ENCODE measurements around the gene ATP5F1C. TPM values are rescaled to one million over a fixed set of nuclear protein-coding genes. Genes with fewer than 3 reads are reported as not detected.
A peak's percentile ranks its signal among the peaks of the same experiment; 100 is the strongest.

The ATP5F1C gene
- polyA plus RNA-seq, 3 donors = 179 to 455 (median 437) TPM

DNA sequence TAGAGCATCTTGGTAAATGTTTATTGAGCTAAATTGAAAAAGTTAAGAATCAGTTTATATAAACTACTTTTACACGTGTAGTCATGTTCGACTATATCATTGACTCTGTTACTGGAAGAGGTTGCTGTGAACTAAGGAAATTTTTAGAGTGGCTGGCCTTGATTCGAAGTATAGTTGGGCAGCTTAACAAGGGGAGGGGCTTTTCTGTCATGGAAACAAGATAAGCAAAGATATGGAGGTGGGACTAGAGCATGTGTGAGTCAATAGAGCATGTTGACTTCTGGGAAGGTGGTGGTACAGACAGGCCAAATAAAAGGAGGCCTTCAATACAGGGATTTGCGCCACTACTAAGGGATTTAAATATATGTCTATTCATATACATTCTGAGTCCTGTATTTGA is 7.6 kb downstream of the ATP5F1C start:
- WGBS (ENCODE audit: insufficient coverage) = 92% methylated on average over 2 of the region's 4 CpGs
- Histone ChIP-seq H3K4me1 (ENCODE audit: control insufficient read depth in 1 of 2, insufficient read depth in 2 of 2, low read length in 2 of 2) (no peaks in the 10 kb centered on the region), H3K4me2 (replicated peaks; ENCODE audit: extremely low read depth, low read length, poor library complexity, severe bottlenecking) (no peak overlapping the region), H3K9ac (ENCODE audit: insufficient read depth, low read length, poor library complexity, severe bottlenecking) (no peak overlapping the region), H3K27ac (ENCODE audit: low read depth in 1 of 2, low read length in 2 of 2) (no peak overlapping the region), H3K79me2 (ENCODE audit: insufficient read depth, low read length) (peaks cover 64% of the 10 kb centered on the region), H2AFZ (ENCODE audit: insufficient read depth, low read depth, low read length, poor library complexity, severe bottlenecking) (no peak overlapping the region), H3K4me3 (replicated peaks in 1 of 3; ENCODE audit: low read depth in 2 of 3, low read length in 3 of 3) (no peak overlapping the region), H3K9me3 (replicated peaks in 1 of 2; ENCODE audit: control insufficient read depth in 1 of 2, insufficient read depth in 1 of 2, low read length in 2 of 2) (no peaks in the 10 kb centered on the region), H3K36me3 (replicated peaks in 1 of 2; ENCODE audit: control insufficient read depth in 1 of 2, insufficient read depth in 2 of 2, low read length in 2 of 2) (peaks cover 43 to 67% of the 10 kb centered on the region in 2 donors), H4K20me1 (ENCODE audit: insufficient read depth, low read length) (peaks cover 75% of the 10 kb centered on the region), H3K27me3 (ENCODE audit: control insufficient read depth in 2 of 2, insufficient read depth in 2 of 2, low read length in 2 of 2) (no peaks in the 10 kb centered on the region)
- Mint-ChIP-seq H3K4me3 (no peak overlapping the region), H3K4me1 (peaks cover 19% of the 10 kb centered on the region), H3K36me3 (peaks cover 42 to 78% of the 10 kb centered on the region in 2 donors), H3K27me3 (ENCODE audit: low read depth in 3 of 3) (no peaks in the 10 kb centered on the region), H3K9me3 (peaks cover 0 to 2% (median 0%) of the 10 kb centered on the region in 7 donors), H3K27ac (peak overlapping the region in 1 of 7 donors; percentile 27)
- intact Hi-C loops (cut with micrococcal nuclease) = no loop called here
- TF ChIP-seq, protein P1, sequence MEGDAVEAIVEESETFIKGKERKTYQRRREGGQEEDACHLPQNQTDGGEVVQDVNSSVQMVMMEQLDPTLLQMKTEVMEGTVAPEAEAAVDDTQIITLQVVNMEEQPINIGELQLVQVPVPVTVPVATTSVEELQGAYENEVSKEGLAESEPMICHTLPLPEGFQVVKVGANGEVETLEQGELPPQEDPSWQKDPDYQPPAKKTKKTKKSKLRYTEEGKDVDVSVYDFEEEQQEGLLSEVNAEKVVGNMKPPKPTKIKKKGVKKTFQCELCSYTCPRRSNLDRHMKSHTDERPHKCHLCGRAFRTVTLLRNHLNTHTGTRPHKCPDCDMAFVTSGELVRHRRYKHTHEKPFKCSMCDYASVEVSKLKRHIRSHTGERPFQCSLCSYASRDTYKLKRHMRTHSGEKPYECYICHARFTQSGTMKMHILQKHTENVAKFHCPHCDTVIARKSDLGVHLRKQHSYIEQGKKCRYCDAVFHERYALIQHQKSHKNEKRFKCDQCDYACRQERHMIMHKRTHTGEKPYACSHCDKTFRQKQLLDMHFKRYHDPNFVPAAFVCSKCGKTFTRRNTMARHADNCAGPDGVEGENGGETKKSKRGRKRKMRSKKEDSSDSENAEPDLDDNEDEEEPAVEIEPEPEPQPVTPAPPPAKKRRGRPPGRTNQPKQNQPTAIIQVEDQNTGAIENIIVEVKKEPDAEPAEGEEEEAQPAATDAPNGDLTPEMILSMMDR (IDR thresholded peaks at IDR 0.05) = no peak
- DNase-seq = no peak

DNA sequence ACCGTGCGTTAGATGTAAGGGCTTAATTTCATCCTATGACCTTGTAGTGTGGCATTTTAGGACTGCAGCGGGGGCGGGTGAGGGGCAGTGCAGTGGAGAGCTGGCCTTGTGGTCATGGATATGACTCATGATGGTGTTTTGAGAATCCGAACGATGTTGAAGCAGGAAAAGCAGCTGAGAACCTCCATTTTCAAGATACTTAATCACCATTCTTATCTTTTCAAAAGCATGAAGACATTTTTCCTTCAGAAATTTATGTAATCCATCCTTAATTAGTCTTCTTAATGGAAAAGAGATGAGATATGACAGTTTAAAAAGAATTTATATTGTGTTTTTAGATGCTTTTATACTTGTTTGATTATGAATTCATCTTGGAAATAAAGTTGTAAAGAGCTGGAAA is 9.6 kb downstream of the ATP5F1C start:
- Mint-ChIP-seq H3K4me3 (no peak overlapping the region), H3K36me3 (peaks cover 51 to 80% of the 10 kb centered on the region in 2 donors), H3K27ac (peak overlapping the region in 2 of 7 donors; percentile 3 to 68), H3K9me3 (peaks cover 0 to 2% (median 0%) of the 10 kb centered on the region in 7 donors), H3K27me3 (ENCODE audit: low read depth in 3 of 3) (no peaks in the 10 kb centered on the region), H3K4me1 (peaks cover 9% of the 10 kb centered on the region)
- intact Hi-C loops (cut with micrococcal nuclease) = no loop called here
- WGBS (ENCODE audit: insufficient coverage) = 90% methylated on average over 2 of the region's 6 CpGs
- Histone ChIP-seq H3K9ac (ENCODE audit: insufficient read depth, low read length, poor library complexity, severe bottlenecking) (no peak overlapping the region), H3K79me2 (ENCODE audit: insufficient read depth, low read length) (peaks cover 44% of the 10 kb centered on the region), H3K27me3 (ENCODE audit: control insufficient read depth in 2 of 2, insufficient read depth in 2 of 2, low read length in 2 of 2) (no peaks in the 10 kb centered on the region), H3K36me3 (replicated peaks in 1 of 2; ENCODE audit: control insufficient read depth in 1 of 2, insufficient read depth in 2 of 2, low read length in 2 of 2) (peaks cover 59 to 73% of the 10 kb centered on the region in 2 donors), H3K4me1 (ENCODE audit: control insufficient read depth in 1 of 2, insufficient read depth in 2 of 2, low read length in 2 of 2) (no peaks in the 10 kb centered on the region), H3K27ac (ENCODE audit: low read depth in 1 of 2, low read length in 2 of 2) (no peak overlapping the region), H4K20me1 (ENCODE audit: insufficient read depth, low read length) (peaks cover 62% of the 10 kb centered on the region), H2AFZ (ENCODE audit: insufficient read depth, low read depth, low read length, poor library complexity, severe bottlenecking) (no peak overlapping the region), H3K4me3 (replicated peaks in 1 of 3; ENCODE audit: low read depth in 2 of 3, low read length in 3 of 3) (no peak overlapping the region), H3K9me3 (replicated peaks in 1 of 2; ENCODE audit: control insufficient read depth in 1 of 2, insufficient read depth in 1 of 2, low read length in 2 of 2) (no peaks in the 10 kb centered on the region), H3K4me2 (replicated peaks; ENCODE audit: extremely low read depth, low read length, poor library complexity, severe bottlenecking) (no peak overlapping the region)
- TF ChIP-seq, protein P1 (IDR thresholded peaks at IDR 0.05) = no peak
- DNase-seq = no peak
